Right lobe of liver (tissue), 6 donors: Measurements from ENCODE around the gene ZNF710. TPM values are rescaled to one million over a fixed set of nuclear protein-coding genes. Genes with fewer than 3 reads are reported as not detected.
"Not testable (repeated sequence)": the region's sequence is repeated elsewhere in the genome, so short reads cannot be mapped to it uniquely, and the experiment has no call there.

Experiments used
- ATAC-seq, 4 donors: fragments of 200-7000 bp; cut with Tn5 transposase; one replicate each; pipeline ENCODE4 v1.9.1; 2020; ENCODE audit warnings: mild to moderate bottlenecking in 4 of 4, moderate library complexity in 4 of 4
- DNase-seq, 3 donors: peaks; one replicate each; pipeline ENCODE4 v3.0.0-alpha.2; 2020
- H3K27ac ChIP-seq, 3 donors: fragments of 200-600 bp; one replicate each; pipeline ENCODE4 v1.8.0; 2022
- H3K27me3 ChIP-seq, 2 donors: fragments of 200-600 bp; one replicate each; pipeline ENCODE4 v1.8.0; 2022
- H3K36me3 ChIP-seq, 4 donors: fragments of 200-600 bp; sonication (generic) in 1 of 4; one replicate each; pipeline versions ENCODE4 v1.5.1 to v1.8.0; 2017 to 2022; ENCODE audit warnings: control low read depth in 1 of 4
- H3K4me1 ChIP-seq, 4 donors: fragments of 200-600 bp; sonication (generic) in 1 of 4; one replicate each; pipeline versions ENCODE4 v1.5.1 to v1.8.0; 2017 to 2022; ENCODE audit warnings: control low read depth in 1 of 4
- H3K4me3 ChIP-seq, 3 donors: fragments of 200-600 bp; one replicate each; pipeline ENCODE4 v1.8.0; 2022
- H3K9me3 ChIP-seq, 4 donors: fragments of 200-600 bp; sonication (generic) in 1 of 4; one replicate each; pipeline versions ENCODE4 v1.5.1 to v1.8.0; 2017 to 2022; ENCODE audit warnings: control low read depth in 1 of 4
- CTCF ChIP-seq, 4 donors: fragments of 200-600 bp in 3 of 4; fragments of 450-650 bp in 1 of 4; IDR thresholded peaks; one replicate each; pipeline versions ENCODE4 v1.5.1 to v1.8.0; 2016 to 2022; ENCODE audit warnings: antibody characterized with exemption in 4 of 4, mild to moderate bottlenecking in 2 of 4
- POLR2A ChIP-seq: fragments of 450-650 bp; IDR thresholded peaks from one replicate; pipeline ENCODE4 v1.6.1; 2017; ENCODE audit warnings: antibody characterized with exemption, mild to moderate bottlenecking
- WGBS: methylation state at CpG from one replicate; pipeline ENCODE4 v1.1.6; 2018; ENCODE audit warnings: low coverage, low lambda C conversion rate; ENCODE audit not compliant: insufficient coverage; ENCODE audit errors: missing lambda C conversion rate; 5-methylcytosine and 5-hydroxymethylcytosine counted together
- intact Hi-C, 2 donors: fragments of 100-400 bp; cut with DNase I; formaldehyde crosslinking; loops; one replicate each; pipeline versions ENCODE4 v1.11.2 to v1.14.1; 2022
- total RNA-seq, 6 experiments: library from RNA; depleted of rRNA in 2 of 6; stranded (reverse); fragments of >200 nt in 2 of 6; fragmentation: NEBNext Ultra II Directional in 3 of 6; extraction: Animal tissue kit (Norgen Biotek cat#: 25700) in 3 of 6; gene quantifications; one replicate each; pipeline versions ENCODE4 v1.1.0 to v1.2.4, GENCODE V29; 2016 to 2023
- donor health status: DM: no; HTN: yes; CAD: no.
- donor health status: DM: no; HTN: no; CAD: no.
- donor health status: DM: no; HTN: no; CAD: no.
- donor health status: DM: no; HTN: yes; CAD: no.
- donor health status: DM: no; HTN: yes; CAD: no.

Gene ZNF710
- total RNA-seq, 6 experiments from 2014 or later: 4.7 to 17.1 (median 7.4) TPM

GRCh38 chr15:89972085-89972484 lies 29.0 kb upstream of the ZNF710 start:
- no peaks in the 10 kb centered on the region for H3K9me3 ChIP-seq
- intact Hi-C loops: loop anchor here in 1 of 2 donors (10.0 kb wide), 1 partner anchor 57 kb away; the partner anchor contains the start of gene ARPIN
- H3K4me1 ChIP-seq: no peaks in the 10 kb centered on the region
- WGBS: 55% methylated on average over 5 of the region's 5 CpGs
- H3K27ac ChIP-seq: no peak overlapping the region
- H3K36me3 ChIP-seq: no peaks in the 10 kb centered on the region
- TF ChIP-seq CTCF (IDR thresholded peaks at IDR 0.05) (no peak), POLR2A (no peak)
- ATAC-seq (peak in 1 of 4 donors; percentile 31), DNase-seq (no peak)
- no peaks in the 10 kb centered on the region for H3K27me3 ChIP-seq
- no peak overlapping the region for H3K4me3 ChIP-seq

GRCh38 chr15:89975482-89976245 lies 25.5 kb upstream of the ZNF710 start:
- Histone ChIP-seq H3K27ac (peak overlapping the region in 1 of 3 donors; percentile 13), H3K27me3 (no peaks in the 10 kb centered on the region), H3K36me3 (no peaks in the 10 kb centered on the region), H3K4me3 (no peak overlapping the region), H3K9me3 (no peaks in the 10 kb centered on the region), H3K4me1 (no peaks in the 10 kb centered on the region)
- WGBS: 63% methylated on average over 4 of the region's 8 CpGs
- peak; percentile 12 to 54 (median 47) for ATAC-seq
- TF ChIP-seq POLR2A: no peak
- TF ChIP-seq CTCF (IDR thresholded peaks at IDR 0.05): no peak
- DNase-seq: no peak
- intact Hi-C loops: loop anchor here in 1 of 2 donors (10.0 kb wide), 1 partner anchor 61 kb away; the partner anchor contains the start of gene ARPIN

- intact Hi-C loops: loop anchor here in 1 of 2 donors (10.0 kb wide), 1 partner anchor 61 kb away; the partner anchor contains the start of gene ARPIN
- Histone ChIP-seq H3K4me1 (no peaks in the 10 kb centered on the region), H3K4me3 (no peak overlapping the region), H3K27me3 (no peaks in the 10 kb centered on the region), H3K27ac (no peak overlapping the region), H3K9me3 (no peaks in the 10 kb centered on the region), H3K36me3 (no peaks in the 10 kb centered on the region)
- WGBS: 62% methylated on average over 4 of the region's 5 CpGs
- TF ChIP-seq CTCF (IDR thresholded peaks at IDR 0.05) (no peak), POLR2A (no peak)
- DNase-seq (no peak), ATAC-seq (peak in 3 of 4 donors; percentile 26 to 39 (median 35))
Observed at GRCh38 chr15:89976246-89976600, 24.9 kb upstream of the ZNF710 start.

GRCh38 chr15:89977836-89978235 lies 23.3 kb upstream of the ZNF710 start:
- not testable (repeated sequence) for H3K9me3 ChIP-seq, H3K27me3 ChIP-seq, DNase-seq, H3K4me1 ChIP-seq, H3K4me3 ChIP-seq, H3K36me3 ChIP-seq, ATAC-seq, H3K27ac ChIP-seq
- intact Hi-C loops: loop anchor here in 1 of 2 donors (10.0 kb wide), 1 partner anchor 63 kb away; the partner anchor contains the start of gene ARPIN
- WGBS: no CpG with 5 or more reads among the region's 31 CpGs

GRCh38 chr15:89978914-89979313 lies 22.2 kb upstream of the ZNF710 start:
- TF ChIP-seq CTCF (IDR thresholded peaks at IDR 0.05): no peak
- TF ChIP-seq POLR2A: no peak
- no peak for DNase-seq
- no peaks in the 10 kb centered on the region for H3K9me3 ChIP-seq
- no peak overlapping the region for H3K27ac ChIP-seq
- no peak for ATAC-seq
- H3K4me1 ChIP-seq: no peaks in the 10 kb centered on the region
- intact Hi-C loops: loop anchor here in 1 of 2 donors (10.0 kb wide), 1 partner anchor 64 kb away; the partner anchor contains the start of gene ARPIN
- H3K36me3 ChIP-seq: no peaks in the 10 kb centered on the region
- H3K27me3 ChIP-seq: no peaks in the 10 kb centered on the region
- WGBS: 92% methylated on average over 3 of the region's 7 CpGs
- no peak overlapping the region for H3K4me3 ChIP-seq
